RPMI8226 (cell line): ENCODE data around the gene SORBS2.

Experiments
- DNase-seq: peaks from one replicate; pipeline ENCODE4 v3.0.0-alpha.2; 2015

SORBS2 gene

DNA sequence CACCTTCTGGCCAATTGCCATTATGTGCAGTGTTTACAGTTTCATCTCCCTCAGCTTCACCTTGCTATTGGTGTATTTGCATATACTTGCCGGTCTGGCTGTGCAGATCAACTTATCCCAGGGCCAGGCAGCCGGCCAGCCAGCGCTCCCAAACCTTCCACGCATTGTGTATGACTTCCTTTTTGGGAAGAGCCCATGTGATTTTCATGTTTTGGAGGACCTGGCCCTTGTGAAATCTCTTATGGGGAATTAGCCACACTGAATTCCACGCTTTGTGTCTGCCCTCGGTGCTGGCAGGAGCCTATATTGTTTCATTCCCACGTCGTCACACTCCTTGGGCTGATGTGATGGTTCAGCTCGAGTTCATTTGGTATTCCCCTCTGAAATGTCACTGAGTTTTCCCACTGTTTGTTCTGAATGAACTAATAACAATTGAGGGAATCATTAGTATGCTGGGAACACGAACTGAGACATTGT, 270.7 kb downstream of the SORBS2 start:
- no peak for DNase-seq

GRCh38 chr4:185540487-185541120, 271.4 kb downstream of the SORBS2 start:
- DNase-seq: no peak

GRCh38 chr4:185540040-185540439, 272.0 kb downstream of the SORBS2 start:
- DNase-seq: no peak

DNA sequence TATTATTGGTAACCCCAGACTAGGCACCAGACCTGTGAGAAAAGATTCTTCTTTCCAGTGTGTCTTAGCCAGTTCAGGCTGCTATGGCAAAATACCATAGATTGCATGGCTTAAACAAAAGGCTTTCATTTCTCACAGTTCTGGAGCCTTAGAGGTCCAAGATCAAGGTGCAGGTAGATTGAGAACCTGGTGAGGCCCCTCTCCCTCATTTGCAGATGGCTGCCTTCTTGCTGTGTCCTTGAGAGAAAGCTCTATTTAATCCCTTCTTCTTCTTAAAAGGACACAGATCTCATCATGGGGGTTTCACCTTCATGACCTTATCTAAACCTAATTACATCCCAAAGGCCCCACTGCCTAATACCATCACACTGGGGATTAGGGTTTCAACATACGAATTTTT, 273.2 kb downstream of the SORBS2 start:
- no peak for DNase-seq

- no peak for DNase-seq
Measured at GRCh38 chr4:185536411-185536709, 275.6 kb downstream of the SORBS2 start.

DNA sequence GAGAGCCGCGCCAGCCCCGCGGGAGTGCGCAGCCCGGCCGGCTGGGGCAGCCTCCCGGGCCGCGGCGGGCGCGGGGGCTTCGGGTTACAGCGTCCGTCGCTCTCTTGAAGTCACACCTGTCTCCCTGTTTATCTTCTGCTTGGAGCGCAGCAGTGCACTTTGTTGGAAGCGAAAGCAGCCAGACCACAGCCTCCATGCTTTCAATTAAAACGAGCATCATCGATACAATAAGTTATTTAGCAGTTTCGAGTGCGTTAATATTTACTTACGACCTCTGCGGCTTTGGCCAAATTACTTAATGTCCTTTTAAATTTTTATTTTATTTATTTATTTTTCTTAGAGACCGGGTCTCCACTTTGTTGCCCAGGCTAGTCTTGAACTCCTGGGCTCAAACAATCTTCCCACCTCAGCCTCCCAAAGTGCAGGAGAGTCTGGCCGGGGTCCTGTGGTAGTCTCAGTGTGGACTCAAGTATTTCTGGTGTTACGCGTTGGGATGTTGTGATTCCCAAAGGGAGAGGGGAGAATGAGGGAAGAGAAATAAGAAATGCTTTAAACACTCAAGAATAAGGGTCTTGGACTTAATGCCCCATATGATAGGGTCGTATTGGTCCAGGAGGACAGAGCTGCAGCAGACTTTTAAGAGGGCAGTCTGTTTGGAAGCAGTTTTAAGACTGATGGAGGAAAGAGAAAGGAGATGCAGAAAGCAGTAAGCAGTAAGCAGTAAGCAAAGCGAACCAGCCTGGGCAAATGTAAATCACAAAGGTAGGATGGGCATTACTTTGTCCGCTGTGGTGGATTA, 276.2 kb downstream of the SORBS2 start:
- DNase-seq: no peak
